GM21381 (cell line): ENCODE measurements around the gene TMEM161A.

ENCODE experiments used
- ATAC-seq: cut with Tn5 transposase; IDR thresholded peaks from one replicate; pipeline ENCODE4 v1.9.1; 2021; ENCODE audit warnings: mild to moderate bottlenecking, moderate library complexity; ENCODE audit not compliant: unreplicated experiment

The TMEM161A gene

DNA sequence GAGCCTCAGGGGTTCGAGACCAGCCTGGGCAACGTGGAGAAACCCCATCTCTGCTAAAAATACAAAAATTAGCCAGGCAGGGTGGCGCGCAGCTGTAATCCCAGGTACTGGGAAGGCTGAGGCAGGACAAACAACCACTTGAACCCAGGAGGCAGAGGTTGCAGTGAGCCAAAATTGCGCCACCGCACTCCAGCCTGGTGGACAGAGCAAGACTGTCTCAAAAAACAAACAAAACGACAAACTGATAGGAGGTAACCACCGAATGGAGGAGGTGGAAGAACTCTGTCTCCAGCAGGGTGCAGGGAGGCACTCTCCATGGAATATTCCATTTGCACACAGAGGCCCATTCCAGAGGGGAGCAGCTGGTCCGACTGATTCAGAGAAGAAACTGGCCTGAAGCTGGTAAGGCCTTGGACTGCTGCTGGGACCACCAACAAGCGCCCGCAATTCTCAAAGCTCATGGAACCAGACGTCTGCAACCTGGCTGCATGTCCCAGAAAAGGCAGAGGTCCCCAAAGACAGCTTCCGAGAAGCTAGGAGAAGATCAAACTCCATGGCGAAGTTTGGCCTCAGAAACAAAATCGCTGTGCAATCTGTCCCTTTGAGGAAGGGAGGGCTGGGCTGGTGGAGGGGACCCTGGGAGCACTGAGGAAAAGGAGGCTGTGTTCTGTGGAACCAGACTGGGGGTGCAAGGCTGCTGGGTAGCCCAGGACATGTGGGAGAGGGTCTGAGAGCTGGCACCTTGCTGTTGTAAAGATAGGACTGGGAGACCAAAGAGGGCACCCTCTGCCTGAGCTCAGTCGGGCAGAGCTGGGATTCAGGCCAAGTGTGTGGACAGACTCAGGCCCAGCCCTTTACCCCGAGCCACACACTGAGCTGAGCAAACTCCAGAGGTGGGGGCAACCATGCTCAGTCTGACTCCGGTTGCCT is 39.3 kb downstream of the TMEM161A start:
- no peak for ATAC-seq

DNA sequence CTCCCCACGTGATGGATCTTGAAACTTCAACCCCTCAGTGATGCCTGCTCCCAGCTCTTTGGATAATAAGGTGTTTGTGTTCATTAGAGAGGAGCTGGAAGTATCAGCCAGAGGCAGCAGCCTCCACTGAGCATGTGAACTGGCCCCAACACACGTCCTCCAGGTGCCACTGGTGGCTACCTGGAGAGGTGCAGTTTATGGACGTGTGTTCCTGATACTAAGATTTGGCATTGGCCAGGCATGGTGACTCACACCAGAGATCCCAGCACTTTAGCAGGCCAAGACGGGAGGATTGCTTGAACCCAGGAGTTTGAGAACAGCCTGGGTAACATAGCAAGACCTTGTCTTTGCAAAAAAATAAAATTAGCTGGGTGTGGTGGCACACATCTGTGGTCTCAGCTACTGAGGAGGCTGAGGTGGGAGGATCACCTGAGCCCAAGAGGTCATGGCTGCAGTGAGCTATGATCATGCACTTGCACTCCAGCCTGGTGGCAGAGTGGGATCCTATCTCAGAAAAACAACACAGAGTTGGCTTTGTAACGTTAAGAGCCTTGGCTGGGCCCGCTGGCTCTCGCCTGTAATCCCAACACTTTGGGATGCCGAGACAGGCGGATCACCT is 40.1 kb downstream of the TMEM161A start:
- no peak for ATAC-seq

DNA sequence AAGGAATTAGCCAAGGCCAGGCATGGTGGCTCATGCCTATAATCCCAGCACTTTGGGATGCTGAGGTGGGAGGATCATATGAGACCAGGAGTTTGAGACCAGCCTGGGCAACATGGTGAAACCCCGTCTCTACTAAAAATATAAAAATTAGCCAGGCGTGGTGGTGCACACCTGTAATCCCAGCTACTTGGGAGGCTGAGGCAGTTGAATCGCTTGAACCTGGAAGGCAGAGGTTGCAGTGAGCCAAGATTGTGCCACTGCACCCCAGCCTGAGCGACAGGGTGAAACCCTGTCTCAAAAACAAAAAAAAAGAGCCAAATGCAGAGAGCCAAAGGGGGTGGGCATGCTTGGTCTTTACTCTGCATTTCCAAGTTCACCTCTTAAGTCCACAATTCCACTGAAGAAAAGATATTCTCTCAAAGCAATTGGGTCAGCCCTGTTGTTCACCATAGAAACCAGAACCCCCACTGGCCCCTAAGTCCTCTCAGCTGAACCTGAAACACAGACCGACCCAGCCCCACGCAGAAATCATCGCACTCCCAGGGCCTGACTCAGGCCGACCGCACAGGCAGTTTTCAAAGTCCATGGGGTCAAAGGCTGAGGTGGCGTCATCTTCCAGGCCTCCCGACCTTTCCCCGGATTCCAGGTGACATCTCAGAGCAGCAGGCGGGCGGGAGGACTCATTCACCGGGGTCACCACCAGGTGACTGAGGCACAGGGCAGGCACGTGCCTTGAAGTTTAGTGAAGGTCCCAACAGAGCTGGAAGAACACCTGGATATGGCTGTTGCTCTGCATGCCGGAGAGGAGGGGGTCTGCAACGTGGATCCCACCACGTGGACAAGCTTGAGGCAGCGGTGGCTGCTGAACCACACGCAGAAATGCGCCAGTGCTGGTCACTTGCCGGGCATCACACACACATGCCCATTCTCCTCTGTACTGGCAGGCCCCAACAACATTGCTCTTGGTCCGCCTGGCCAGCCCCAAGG is 41.3 kb downstream of the TMEM161A start:
- ATAC-seq, result no peak

DNA sequence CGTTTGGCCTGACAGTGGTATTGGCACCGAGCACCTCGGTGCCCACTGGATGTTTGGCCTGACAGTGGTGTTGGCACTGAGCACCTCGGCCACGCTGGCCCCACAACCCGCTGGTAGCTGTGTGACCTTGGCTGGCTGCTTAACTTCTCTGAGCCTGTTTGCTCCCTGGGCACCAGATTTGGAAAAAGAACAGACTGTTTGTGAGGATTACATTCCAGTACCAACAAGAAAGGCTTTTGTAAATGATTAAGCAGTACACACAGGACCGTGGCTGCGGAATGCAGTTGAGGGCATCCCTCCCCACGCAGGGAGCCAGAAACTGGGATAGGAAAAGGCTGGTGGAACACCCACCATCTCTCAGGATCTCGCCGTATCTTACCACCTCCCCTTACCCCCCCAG is 42.6 kb downstream of the TMEM161A start:
- no peak for ATAC-seq

DNA sequence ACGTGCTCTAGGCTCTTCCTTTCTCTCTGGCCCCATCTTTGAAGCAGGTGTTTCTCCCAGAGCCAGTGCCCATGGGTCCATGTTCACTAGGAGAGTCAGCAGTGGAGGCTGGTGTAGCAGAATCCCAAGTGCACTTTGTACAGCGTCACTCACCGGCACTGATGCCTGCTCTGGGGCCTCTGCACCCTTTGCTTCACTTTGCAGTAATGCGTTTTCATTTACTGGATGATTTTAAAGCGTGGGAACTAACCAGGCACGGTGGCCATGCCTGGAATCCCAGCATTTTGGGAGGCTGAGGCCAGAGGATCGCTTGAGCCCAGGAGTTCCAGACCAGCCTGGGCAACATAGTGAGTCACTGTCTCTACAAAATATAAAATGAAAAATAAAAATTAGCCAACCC is 43.8 kb downstream of the TMEM161A start:
- no peak for ATAC-seq

DNA sequence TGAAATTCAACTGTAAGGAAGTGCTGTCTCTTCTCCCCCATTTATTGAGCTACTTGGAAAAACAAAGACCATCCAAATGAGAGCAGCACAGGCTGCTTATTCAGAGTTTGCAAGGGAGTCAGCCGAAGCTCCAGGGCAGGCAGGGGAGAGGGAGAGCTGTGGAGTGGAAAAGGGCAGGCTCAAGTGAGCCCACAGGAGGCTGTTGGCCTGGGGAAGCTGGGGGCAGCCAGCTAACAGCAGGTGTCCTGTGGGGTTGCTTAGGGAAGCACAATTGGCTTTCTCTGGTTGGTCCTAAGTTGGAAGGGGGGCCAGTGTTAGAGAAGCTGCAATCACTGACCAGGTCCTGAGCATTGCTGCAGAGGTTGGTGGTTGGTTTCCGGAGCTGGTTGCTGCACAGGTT is 50.6 kb downstream of the TMEM161A start:
- ATAC-seq, result no peak

DNA sequence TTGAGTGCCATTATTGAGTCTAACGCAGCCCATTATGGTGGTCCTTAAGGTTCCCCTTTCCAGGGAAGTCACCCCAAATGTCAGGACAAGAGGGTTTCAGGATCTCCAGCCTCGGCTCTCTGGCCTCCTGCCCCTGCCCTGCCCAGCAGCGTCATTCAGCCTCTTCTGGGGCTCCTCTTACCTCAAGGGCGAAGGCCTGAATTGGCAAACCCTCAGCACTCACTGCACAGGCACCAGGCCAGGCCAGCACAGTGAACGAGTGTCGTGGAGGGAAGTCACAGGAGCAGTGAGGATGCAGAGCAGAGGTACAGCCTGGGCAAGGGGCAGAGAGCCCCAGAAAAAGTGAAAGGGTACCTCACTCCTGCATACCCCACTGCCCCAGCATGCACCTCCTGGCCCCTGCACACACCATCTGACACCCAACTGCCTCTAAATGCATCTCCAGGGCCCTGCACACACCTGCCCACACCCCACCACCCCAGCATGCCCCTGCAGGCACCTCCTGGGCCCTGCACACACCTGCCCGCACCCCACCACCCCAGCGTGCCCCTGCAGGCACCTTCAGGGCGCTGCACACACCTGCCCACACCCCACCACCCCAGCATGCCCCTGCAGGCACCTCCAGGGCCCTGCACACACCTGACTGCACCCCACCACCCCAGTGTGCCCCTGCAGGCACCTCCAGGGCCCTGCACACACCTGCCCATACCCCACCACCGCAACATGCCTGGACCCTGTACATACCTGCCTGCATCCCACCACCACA is 54.7 kb downstream of the TMEM161A start:
- ATAC-seq, result no peak

DNA sequence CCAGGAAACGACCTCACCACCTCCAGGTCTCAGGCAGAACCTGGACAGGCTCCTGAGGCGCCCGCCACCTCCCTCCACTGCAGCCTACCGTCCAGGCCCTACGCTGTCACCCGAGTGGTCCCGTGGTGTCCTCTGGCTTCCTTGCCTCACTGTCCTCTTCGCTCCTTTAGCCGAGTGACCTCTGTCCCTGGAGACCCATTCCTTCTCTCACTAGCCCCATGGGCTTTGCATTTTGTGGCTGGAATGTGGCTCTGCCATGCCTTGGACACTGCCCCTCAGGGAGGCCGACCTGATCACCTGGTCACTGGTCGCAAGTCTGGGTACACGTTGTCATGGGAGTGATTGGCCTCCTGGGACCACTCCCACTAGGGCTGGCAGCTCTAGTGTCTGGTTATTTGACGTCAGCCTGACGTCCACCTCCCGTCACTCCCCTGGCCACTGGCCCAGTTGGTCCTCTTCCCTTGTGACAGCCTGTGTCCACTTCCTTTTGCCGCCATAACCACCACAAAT is 56.6 kb downstream of the TMEM161A start:
- no peak for ATAC-seq

DNA sequence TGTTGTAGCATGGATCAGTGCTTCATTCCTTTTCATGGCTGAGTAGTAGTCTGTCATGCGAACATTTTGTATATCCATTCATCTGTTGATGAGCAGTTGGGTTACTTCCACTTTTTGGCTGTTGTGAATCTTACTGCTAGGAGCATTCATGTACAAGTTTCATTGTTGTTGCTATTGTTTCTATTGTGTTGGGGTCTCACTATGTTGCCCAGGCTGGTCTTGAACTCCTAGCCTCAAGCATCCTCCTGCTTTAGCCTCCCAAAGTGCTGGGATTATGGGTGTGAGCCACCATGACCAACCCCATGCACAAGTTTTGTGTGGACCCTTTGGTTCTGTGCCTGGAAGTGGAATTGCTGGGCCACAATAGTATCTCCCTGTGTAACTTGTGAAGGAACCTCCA is 58.7 kb downstream of the TMEM161A start:
- no peak for ATAC-seq

DNA sequence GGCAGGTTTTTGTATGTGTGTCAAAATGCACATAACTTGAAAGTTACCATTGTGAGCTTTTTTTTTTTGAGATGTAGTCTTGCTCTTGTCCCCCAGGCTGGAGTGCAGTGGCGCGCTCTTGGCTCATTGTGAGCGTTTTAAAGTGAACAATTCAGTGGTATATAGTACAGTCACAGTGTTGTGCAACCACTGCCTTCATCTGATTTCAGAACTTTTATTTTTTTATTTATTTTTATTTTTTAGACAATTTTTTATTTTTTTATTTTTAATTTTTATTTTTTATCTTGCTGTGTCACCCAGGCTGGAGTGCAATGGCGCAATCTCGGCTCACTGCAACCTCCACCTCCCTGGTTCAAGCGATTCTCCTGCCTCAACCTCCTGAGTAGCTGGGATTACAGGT is 59.5 kb downstream of the TMEM161A start:
- no peak for ATAC-seq

DNA sequence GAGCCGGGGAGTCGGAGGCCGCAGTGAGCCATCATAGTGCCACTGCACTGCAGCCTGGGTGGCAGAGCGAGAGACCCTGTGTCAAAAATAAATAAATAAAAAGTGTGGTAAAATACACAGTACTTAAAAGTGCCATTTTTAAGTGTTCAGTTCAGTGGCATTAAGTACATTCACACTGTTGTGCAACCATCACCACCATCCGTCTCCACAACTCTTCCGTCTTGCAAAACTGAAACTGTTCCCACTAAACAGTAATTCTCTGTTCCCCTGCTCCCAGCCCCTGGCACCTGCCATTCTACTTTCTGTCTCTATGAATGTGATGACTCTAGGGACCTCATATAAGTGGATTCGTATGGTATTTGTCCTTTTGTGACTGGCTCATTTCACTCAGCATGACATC is 61.2 kb downstream of the TMEM161A start:
- no peak for ATAC-seq

DNA sequence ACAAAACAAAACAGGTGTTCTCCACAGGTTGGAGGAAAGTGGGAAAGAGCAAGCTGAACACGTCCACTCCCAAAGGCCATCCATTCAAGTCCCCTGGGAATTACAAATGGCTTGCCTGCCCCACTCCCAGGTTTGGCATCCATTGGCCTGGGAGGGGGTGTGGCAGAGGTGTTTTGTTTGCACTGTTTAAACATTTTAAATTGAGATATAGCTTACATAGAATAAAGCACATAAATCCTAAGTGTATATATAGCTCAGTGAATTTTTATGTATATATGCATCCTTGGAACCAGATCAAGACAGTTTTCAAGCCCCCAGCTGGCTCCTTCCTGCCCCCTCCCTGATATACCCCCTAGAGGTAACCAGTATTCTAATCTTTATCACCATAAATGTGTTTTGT is 61.8 kb downstream of the TMEM161A start:
- ATAC-seq, result no peak

DNA sequence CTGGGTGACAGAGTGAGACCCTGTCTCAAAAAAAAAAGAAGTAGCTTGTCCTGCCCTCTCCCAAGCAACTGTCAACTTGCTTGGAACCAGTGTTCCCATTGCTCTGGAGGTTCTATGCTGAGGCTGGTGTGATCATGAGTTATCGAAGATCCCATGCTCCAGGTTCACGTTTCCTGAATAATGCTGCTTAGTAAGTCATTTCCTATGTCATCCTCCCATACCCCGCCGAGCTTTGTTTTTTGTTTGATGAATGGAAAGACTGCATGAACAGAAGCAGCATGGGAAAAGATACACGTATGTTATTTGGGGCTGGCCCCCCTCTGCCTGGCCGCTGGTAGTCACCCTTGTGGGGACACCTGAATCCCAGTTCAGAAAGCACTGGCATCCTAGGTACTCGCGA is 63.2 kb downstream of the TMEM161A start:
- ATAC-seq, result no peak

DNA sequence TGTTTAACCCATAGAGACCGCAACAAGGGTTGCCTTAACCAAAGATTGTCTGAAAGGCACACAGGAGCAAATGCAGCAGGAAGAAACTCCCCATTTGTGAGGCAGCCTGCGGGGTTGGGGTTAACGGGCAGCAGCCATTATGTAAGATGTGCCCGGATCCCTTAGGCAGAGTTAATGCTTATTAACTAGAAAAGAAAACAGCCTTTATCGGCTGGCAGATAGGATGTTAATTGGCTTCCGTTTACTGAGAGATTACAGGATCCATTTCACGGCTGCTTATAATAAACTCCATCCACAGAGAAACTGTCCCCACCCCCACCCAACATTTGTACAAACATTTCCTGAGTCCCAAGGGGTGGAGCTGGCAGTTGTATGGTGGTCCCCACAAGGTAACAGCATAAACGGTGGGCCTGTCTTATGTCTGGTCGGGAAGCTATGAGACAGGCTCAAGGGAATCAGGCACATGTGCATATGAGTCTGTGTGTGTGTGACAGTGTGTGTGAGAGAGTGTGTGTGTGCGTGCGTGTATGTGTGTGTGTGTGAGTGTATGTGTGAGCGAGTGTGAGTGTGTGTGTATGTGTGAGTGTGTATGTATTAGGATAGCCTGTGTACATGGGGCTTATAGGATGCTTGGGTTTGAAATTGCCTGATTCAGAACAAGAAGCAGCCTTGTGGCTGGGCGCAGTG is 63.9 kb downstream of the TMEM161A start:
- ATAC-seq, result no peak

DNA sequence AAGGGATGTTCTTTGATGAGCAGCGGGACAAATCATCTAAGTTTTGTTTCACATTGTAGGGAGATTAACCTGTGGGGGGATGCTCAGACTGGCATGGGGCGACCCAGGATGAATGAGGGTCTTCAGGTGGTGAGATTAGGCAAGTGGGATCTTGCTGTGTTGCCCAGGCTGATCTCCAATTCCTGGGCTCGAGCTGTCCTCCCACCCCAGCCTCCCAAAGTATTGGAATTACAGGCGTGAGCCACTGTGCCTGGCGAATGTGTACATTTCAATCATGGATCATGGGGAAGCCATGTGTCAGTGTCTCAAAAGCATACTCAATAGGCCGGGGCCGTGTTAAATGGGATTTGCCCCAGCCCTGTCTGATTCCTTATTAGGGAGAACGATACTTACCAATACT is 66.4 kb downstream of the TMEM161A start:
- no peak for ATAC-seq
